ENCODE measurements around the gene POMT1.
"Not testable (repeated sequence)": the region's sequence is repeated elsewhere in the genome, so short reads cannot be mapped to it uniquely, and the experiment has no call there.

Gene POMT1

DNA sequence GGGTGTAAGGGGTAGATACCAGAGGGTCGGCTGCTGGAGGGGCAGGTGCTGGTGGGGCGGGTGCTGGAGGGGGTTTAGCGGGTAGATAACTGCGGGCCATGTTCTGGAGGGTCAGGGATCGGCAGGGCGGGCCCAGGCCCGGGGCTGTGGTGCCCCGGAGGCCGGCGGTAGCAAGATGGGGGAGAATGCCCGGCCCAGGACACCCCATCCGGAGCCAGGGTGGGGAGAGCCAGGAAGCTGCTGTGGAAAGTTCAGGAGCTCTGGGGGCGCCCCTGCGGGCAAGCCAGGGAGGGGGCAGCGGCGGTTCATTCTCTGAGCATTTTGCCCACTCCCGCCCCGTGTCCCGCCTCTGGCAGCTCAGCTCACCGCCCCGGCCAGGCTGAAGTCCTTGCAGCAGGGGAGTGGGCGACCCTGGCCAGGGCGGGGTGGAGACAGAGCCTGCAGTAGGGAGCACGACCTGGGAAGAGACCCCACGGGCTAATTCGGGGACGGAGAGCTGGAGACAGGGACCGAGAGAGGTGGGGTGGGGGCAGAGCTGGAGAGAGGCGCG is 43.1 kb downstream of the POMT1 start:
- TF ChIP-seq, protein P1, sequence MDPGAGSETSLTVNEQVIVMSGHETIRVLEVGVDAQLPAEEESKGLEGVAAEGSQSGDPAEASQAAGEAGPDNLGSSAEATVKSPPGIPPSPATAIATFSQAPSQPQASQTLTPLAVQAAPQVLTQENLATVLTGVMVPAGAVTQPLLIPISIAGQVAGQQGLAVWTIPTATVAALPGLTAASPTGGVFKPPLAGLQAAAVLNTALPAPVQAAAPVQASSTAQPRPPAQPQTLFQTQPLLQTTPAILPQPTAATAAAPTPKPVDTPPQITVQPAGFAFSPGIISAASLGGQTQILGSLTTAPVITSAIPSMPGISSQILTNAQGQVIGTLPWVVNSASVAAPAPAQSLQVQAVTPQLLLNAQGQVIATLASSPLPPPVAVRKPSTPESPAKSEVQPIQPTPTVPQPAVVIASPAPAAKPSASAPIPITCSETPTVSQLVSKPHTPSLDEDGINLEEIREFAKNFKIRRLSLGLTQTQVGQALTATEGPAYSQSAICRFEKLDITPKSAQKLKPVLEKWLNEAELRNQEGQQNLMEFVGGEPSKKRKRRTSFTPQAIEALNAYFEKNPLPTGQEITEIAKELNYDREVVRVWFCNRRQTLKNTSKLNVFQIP (CRISPR knock-in tag; IDR thresholded peaks at IDR 0.05; ENCODE audit: borderline replicate concordance, low read depth), result no peak
- no peak for TF ChIP-seq ZFP30 (CRISPR knock-in tag; IDR thresholded peaks at IDR 0.05)
- TF ChIP-seq, protein P2, sequence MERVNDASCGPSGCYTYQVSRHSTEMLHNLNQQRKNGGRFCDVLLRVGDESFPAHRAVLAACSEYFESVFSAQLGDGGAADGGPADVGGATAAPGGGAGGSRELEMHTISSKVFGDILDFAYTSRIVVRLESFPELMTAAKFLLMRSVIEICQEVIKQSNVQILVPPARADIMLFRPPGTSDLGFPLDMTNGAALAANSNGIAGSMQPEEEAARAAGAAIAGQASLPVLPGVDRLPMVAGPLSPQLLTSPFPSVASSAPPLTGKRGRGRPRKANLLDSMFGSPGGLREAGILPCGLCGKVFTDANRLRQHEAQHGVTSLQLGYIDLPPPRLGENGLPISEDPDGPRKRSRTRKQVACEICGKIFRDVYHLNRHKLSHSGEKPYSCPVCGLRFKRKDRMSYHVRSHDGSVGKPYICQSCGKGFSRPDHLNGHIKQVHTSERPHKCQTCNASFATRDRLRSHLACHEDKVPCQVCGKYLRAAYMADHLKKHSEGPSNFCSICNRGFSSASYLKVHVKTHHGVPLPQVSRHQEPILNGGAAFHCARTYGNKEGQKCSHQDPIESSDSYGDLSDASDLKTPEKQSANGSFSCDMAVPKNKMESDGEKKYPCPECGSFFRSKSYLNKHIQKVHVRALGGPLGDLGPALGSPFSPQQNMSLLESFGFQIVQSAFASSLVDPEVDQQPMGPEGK (CRISPR knock-in tag; IDR thresholded peaks at IDR 0.05; ENCODE audit: borderline replicate concordance), result no peak
- TF ChIP-seq GLIS3 (CRISPR knock-in tag; IDR thresholded peaks at IDR 0.05), result no peak
- TF ChIP-seq, protein P3, sequence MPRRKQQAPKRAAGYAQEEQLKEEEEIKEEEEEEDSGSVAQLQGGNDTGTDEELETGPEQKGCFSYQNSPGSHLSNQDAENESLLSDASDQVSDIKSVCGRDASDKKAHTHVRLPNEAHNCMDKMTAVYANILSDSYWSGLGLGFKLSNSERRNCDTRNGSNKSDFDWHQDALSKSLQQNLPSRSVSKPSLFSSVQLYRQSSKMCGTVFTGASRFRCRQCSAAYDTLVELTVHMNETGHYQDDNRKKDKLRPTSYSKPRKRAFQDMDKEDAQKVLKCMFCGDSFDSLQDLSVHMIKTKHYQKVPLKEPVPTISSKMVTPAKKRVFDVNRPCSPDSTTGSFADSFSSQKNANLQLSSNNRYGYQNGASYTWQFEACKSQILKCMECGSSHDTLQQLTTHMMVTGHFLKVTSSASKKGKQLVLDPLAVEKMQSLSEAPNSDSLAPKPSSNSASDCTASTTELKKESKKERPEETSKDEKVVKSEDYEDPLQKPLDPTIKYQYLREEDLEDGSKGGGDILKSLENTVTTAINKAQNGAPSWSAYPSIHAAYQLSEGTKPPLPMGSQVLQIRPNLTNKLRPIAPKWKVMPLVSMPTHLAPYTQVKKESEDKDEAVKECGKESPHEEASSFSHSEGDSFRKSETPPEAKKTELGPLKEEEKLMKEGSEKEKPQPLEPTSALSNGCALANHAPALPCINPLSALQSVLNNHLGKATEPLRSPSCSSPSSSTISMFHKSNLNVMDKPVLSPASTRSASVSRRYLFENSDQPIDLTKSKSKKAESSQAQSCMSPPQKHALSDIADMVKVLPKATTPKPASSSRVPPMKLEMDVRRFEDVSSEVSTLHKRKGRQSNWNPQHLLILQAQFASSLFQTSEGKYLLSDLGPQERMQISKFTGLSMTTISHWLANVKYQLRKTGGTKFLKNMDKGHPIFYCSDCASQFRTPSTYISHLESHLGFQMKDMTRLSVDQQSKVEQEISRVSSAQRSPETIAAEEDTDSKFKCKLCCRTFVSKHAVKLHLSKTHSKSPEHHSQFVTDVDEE (CRISPR knock-in tag; IDR thresholded peaks at IDR 0.05), result no peak
- TF ChIP-seq ISL1 (CRISPR knock-in tag; IDR thresholded peaks at IDR 0.05), result no peak
- peak; percentile 24 for ATAC-seq

DNA sequence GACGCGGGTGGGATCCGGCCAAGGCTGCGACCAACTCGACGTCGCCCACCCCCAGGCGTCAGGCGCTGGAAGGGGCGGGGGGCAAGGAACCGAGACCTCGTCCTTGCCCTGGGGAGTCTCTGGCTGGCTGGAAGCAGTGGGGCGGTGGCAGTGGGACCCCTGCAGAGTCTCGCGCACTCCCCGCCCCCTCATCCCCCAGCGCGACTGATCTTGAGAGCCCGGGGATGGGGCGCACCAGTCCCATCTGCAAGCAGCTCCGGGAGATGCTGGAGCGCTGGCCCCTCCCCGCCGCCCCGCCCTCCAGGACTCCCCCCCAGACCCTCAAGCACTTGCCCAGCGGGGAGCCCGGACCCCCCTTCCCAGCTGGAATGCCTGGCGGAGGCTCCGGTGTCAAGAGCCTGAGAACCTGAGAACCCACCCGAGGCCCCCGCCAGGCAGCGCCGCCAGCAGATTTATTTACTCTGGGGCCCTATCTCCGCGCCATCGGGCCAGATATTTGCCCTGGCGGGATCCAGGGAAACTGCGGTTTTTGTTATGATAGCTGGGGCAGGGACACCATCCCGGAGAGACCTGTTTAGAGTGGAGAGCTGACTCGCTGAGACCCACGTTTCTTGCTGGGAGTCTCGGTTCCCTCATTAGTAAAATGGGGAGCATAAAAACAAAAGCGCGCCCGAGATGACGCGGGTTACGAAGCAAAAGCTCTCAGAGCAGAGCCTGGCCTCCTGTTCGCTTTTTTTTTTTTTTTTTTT is 43.8 kb downstream of the POMT1 start:
- peak; percentile 87 for ATAC-seq
- no peak for TF ChIP-seq RARB (CRISPR knock-in tag; IDR thresholded peaks at IDR 0.05)
- TF ChIP-seq ZFP3 (CRISPR knock-in tag; IDR thresholded peaks at IDR 0.05), result no peak
- no peak for TF ChIP-seq ZNF70 (CRISPR knock-in tag; IDR thresholded peaks at IDR 0.05)
- TF ChIP-seq TOX (CRISPR knock-in tag; IDR thresholded peaks at IDR 0.05; ENCODE audit: borderline replicate concordance), result no peak
- TF ChIP-seq ZFP30 (CRISPR knock-in tag; IDR thresholded peaks at IDR 0.05), result no peak
- no peak for TF ChIP-seq BACH2 (CRISPR knock-in tag; IDR thresholded peaks at IDR 0.05; ENCODE audit: borderline replicate concordance)
- TF ChIP-seq, protein P4, sequence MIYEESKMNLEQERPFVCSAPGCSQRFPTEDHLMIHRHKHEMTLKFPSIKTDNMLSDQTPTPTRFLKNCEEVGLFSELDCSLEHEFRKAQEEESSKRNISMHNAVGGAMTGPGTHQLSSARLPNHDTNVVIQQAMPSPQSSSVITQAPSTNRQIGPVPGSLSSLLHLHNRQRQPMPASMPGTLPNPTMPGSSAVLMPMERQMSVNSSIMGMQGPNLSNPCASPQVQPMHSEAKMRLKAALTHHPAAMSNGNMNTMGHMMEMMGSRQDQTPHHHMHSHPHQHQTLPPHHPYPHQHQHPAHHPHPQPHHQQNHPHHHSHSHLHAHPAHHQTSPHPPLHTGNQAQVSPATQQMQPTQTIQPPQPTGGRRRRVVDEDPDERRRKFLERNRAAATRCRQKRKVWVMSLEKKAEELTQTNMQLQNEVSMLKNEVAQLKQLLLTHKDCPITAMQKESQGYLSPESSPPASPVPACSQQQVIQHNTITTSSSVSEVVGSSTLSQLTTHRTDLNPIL (CRISPR knock-in tag; IDR thresholded peaks at IDR 0.05; ENCODE audit: low read depth), result no peak
- no peak for TF ChIP-seq ISL1 (CRISPR knock-in tag; IDR thresholded peaks at IDR 0.05)
- no peak for TF ChIP-seq OSR1 (CRISPR knock-in tag; IDR thresholded peaks at IDR 0.05)
- TF ChIP-seq ZC3H10 (CRISPR knock-in tag; IDR thresholded peaks at IDR 0.05), result no peak
- TF ChIP-seq ARNTL (CRISPR knock-in tag; IDR thresholded peaks at IDR 0.05; ENCODE audit: borderline replicate concordance, low read depth), result no peak
- TF ChIP-seq, protein P5, sequence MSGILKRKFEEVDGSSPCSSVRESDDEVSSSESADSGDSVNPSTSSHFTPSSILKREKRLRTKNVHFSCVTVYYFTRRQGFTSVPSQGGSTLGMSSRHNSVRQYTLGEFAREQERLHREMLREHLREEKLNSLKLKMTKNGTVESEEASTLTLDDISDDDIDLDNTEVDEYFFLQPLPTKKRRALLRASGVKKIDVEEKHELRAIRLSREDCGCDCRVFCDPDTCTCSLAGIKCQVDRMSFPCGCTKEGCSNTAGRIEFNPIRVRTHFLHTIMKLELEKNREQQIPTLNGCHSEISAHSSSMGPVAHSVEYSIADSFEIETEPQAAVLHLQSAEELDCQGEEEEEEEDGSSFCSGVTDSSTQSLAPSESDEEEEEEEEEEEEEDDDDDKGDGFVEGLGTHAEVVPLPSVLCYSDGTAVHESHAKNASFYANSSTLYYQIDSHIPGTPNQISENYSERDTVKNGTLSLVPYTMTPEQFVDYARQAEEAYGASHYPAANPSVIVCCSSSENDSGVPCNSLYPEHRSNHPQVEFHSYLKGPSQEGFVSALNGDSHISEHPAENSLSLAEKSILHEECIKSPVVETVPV (CRISPR knock-in tag; IDR thresholded peaks at IDR 0.05), result no peak
- TF ChIP-seq ZNF8 (CRISPR knock-in tag; IDR thresholded peaks at IDR 0.05), result no peak
- TF ChIP-seq, protein P3 (CRISPR knock-in tag; IDR thresholded peaks at IDR 0.05), result no peak
- TF ChIP-seq SNAI2 (CRISPR knock-in tag; IDR thresholded peaks at IDR 0.05), result no peak
- no peak for TF ChIP-seq PPARA (CRISPR knock-in tag; IDR thresholded peaks at IDR 0.05; ENCODE audit: borderline replicate concordance)
- TF ChIP-seq TCF4 (CRISPR knock-in tag; IDR thresholded peaks at IDR 0.05; ENCODE audit: borderline replicate concordance), result no peak
- no peak for TF ChIP-seq ZNF565 (CRISPR knock-in tag; conservative IDR thresholded peaks at IDR 0.05; ENCODE audit: low read depth)
- TF ChIP-seq, protein P1 (CRISPR knock-in tag; IDR thresholded peaks at IDR 0.05; ENCODE audit: borderline replicate concordance, low read depth), result no peak

DNA sequence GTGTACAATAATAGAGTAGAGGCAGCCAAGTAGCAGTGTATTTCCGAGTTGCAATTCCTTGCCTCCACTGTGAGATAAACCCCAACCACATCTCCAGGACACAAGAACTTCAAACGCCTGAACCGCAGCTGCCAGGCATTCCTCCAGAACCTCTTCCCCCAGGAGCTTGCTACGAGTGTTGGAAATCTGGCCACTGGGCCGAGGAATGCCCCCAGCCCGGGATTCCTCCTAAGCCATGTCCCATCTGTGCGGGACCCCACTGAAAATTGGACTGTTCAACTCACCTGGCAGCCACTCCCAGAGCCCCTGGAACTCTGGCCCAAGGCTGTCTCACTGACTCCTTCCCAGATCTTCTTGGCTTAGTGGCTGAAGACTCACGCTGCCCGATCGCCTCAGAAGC is 46.5 kb downstream of the POMT1 start:
- not testable (repeated sequence) for ATAC-seq

DNA sequence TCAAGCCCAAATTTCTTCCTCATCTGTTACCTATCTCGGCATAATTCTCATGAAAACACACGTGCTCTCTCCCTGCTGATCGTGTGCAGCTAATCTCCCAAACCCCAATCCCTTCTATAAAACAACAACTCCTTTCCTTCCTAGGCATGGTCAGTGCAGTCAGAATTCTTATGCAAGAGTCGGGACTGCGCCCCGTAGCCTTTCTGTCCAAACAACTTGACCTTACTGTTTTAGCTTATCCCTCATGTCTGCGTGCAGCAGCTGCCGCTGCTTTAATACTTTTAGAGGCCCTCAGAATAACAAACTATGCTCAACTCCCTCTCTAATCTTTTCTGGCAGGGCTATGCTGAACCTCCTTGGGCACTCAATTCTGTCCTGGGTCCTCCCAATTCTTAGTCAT is 47.7 kb downstream of the POMT1 start:
- not testable (repeated sequence) for ATAC-seq
